NCI-H345 treated with DMSO at 0.1 percent for 48 hours (cell line): ENCODE results near the gene FGFR4.

ENCODE experiments used
- DNase-seq: peaks from one replicate; lab custom pipeline; 2025; ENCODE audit not compliant: unreplicated experiment; lab: John Stamatoyannopoulos, UW

Gene FGFR4

DNA sequence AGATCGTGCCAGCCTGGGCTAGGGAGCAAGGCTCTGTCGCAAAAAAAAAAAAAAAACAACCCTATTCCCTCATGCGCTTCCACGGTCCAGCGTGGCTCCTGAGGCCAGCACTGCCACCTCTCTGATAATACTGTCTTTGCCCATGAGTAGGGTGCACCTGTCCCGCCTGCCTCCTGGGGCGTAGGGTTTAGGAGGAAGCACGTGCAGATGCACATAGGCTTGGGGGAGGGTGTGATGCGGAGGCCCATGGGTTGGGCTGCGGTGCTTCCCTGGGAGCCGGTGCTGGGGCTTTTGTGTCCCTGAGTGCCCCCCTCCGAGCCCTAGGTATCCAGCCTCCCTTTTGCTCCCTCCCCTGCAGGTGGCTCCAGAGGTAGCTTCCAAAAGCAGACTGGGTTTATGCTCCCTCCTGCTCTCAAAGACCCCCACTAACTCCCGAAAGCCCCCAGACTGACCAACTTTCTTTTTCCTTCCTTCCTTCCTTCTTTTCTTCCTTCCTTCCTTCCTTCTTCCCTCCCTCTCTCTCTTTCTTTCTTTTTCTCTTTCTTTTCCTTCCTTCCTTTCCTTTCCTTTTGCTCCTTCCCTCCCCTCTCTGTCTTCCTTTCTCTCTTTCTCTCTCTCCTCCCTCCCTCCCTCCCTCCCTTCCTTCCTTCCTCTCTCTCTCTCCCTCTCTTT lies 12.8 kb downstream of the FGFR4 start:
- DNase-seq: peak; percentile 87

DNA sequence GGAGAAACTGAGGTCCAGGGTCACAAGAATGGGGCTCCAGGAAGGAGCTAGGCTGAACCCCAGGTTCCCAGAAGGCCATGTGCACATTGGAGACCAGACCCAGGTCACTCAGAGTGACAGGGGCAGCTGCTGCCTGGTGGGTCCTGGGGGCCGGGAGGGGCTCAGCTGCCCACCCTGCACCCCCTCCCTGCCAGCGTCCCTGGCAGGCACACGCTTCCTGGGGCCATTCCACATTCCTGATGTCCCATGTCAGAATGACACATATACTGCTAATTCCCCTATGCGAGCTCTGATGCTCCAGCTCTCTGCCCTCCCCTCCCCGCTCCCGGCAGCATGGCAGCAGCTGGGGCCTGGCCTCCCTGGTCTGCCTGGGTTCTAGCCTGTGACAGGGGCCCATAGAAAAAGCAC lies 14.0 kb downstream of the FGFR4 start:
- no peak for DNase-seq

DNA sequence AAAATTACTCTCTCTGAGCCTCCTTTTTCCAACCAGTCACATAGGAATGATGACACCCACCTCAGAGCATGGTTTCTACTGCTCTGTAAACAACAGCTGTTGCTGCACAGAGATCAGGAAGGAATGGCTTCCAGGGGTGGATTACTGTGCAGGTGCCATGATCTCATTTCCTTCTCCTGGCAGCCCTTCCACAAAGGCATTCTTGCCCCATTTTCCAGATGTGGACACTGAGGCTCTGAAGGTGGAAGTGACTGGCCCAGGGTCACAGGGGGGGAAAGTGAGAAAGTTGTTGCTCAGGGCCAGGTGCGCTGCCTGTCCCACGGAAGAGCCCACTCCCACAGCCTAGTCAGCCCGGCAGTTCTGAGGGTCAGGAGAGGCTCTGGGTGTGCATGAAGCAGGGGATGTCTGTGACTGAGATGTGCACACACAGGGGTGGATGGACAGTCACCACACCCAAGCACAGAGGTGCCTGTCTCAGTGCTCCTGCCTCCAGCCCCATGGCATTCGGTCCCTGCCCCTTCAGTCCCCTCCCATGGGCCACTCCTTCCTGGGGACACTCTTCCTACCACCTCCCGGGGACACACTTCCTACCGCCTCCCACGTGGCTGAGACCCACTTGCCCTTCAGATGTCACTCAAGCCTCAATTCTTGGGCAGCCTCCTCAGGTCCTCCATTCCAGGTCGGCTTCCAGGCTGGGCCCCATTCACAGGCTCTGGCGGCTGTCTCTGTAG lies 17.0 kb downstream of the FGFR4 start:
- no peak for DNase-seq

DNA sequence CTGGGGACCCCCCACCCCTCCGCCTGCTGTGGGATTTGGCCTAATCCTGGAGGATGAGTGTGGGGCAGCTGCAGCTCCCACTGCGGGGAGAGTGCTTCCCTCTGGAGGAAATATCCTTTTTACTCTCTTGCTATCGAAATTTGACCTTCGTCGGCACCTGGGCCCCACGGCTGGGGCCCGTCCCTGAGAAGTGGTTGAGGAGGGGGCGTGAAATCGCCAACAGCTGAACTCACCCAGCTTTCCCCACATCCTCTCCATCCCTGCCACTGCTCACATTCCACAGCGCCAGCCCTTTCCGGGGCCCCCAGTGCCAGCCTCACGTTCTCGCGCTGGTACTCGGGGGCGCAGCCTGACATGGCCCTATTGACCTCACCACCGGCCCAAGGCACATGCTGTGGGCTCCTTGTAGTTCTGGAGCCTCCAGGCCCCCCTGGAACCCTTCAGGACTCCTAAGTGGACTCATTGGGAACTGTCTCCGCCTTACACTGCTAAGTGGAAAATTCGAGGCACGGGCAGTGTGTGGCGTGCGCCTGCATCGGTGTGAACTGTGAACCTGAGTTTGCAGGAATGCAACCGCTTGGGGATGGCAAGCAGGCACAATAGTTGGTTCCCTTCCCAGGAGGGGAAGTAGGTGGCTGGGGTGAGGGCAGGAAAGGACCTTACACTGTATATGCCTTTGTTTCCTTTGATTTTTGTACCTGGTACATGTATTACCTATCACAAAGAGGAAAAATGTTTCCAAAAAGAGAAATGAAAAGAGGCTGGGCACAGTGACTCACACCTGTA lies 19.2 kb downstream of the FGFR4 start:
- DNase-seq: no peak

GRCh38 chr5:177107159-177107558 lies 20.4 kb downstream of the FGFR4 start:
- no peak for DNase-seq

DNA sequence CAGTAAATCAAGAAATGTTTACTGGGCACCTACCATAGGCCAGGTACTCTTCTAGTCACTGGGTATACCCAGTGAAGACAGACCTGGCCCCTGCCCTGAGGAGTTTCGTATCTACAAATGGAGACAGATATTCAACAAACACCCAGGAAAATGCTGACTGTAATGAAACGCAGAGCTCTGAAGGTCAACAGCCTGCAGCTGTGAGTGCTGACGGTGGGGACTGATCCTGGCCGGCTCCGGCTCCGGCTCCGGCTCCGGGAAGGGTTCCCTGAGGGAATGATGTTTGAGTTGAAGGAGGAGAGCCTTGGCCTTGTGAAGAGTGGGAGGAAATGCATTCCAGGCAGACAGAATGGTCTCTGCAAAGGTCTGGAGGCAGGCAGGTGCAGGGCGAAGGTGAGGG lies 23.1 kb downstream of the FGFR4 start:
- no peak for DNase-seq

DNA sequence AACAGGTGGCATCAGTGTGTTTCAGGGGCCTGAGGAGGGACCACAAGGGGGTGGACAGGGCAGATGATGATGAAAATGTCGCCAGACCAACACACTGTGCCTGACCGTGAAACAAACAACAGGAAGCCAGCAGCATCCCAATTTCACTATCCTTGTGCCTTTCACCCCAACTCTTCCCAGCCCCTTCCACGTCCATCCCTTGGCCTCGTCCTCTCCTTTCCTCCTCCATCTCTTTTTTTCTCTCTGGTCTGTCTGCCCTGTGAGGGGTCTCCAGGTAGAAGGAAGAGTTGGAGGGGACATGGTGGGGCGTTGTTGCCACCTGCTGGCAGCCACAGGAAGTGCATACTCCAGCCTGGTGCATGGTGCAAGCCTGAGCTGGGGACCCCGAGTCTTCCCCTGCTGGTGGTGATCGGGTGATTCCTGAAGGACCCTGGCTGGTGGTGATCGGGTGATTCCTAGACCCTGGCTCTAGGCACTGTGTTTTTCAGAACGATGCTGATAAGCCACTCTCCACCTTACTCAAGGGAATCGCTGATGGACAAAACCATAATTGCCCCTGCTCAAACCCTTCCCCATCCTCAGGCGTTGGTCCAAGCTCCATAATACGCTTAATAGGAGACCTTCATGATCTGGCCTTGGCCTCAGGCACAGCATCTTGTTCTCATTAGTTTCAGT lies 25.1 kb downstream of the FGFR4 start:
- peak; percentile 46 for DNase-seq

- no peak for DNase-seq
Observed at GRCh38 chr5:177112589-177113220, 26.0 kb downstream of the FGFR4 start.

GRCh38 chr5:177113566-177114424 lies 27.1 kb downstream of the FGFR4 start:
- peak; percentile 68 for DNase-seq

DNA sequence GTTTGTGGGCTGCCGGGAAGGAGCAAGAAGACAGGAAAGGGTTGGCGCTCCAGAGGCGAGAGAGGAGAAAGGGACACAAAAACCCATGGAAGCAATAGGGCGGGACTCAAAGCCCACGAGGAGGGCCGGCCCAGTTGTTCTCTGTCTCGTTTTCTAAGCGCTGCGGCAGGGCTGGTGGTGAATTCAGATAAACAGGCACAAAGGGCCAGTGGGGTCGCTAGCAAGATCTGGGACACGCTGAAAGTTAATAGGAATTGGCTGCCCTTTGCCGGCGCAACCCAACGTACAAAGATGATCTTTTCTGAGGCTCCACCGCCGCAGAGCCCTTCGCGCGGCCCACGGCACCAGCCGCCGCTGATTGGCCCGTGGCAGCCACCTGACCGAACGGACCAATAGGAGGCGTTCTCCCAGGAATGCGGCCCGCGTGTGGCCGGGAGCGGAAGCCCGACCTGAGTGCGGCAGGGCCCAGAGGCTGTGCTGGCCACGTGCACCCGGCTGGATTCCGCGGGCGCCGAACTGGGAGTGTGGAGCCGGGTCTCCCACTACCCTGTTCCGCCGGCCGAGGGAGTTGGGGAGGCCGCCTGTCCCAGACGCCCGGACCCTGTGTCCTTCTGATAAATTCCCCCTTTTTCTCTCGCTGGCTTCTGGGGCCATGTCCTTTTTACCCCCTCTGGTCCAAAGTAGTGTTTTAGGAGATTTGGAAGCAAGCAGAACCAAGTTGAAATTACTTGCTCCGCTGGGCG lies 30.1 kb downstream of the FGFR4 start:
- no peak for DNase-seq

DNA sequence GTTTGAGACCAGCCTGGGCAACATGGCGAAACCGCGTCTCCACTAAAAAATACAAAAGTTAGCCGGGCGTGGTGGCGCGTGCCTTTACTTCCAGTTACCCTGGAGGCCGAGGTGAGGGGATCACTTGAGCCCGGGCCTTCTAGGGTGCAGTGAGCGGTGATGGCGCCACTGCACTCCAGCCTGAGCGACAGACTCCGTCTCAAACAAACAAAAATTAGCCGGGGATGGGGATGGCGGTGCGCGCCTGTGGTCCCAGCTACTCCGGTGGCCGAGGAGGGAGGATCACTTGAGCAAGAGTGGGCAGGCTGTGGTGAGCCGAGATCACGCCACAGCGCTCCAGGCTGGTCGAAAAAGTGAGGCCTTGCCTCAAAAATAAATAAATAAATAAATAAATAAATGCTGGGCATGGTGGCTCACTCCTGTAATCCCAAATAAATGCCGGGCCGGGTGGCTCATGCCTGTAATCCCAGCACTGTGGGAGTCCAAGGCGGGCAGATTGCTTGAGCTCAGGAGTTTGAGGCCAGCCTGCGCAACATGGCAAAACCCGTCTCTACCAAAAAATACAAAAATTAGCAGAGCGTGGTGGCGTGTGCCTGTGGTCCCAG lies 30.8 kb downstream of the FGFR4 start:
- no peak for DNase-seq

GRCh38 chr5:177122566-177122965 lies 35.9 kb downstream of the FGFR4 start:
- no peak for DNase-seq

- no peak for DNase-seq
Observed at GRCh38 chr5:177123789-177124485, 37.2 kb downstream of the FGFR4 start.

- no peak for DNase-seq
Observed at GRCh38 chr5:177124486-177124991, 37.8 kb downstream of the FGFR4 start.

DNA sequence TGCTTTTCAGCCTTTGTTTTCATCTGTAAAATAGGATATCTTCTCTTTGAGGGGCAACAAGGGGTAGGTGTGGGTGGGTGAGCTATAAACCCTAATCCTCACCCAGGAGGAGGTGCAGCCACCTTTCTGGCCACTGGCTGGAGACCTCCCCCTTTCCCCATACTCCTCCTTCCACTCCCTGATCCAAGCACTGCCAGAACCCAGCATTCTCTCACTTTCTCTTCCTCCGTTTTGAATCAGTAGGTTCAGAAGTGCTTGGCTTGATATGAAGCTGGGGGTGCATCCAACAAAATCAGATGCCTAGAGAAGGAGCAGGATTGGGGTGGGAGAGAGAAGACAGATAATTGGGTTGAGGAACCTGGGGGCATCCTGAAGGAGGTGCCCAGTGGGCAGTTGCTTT lies 40.1 kb downstream of the FGFR4 start:
- no peak for DNase-seq

- no peak for DNase-seq
Observed at GRCh38 chr5:177128551-177128981, 41.9 kb downstream of the FGFR4 start.

DNA sequence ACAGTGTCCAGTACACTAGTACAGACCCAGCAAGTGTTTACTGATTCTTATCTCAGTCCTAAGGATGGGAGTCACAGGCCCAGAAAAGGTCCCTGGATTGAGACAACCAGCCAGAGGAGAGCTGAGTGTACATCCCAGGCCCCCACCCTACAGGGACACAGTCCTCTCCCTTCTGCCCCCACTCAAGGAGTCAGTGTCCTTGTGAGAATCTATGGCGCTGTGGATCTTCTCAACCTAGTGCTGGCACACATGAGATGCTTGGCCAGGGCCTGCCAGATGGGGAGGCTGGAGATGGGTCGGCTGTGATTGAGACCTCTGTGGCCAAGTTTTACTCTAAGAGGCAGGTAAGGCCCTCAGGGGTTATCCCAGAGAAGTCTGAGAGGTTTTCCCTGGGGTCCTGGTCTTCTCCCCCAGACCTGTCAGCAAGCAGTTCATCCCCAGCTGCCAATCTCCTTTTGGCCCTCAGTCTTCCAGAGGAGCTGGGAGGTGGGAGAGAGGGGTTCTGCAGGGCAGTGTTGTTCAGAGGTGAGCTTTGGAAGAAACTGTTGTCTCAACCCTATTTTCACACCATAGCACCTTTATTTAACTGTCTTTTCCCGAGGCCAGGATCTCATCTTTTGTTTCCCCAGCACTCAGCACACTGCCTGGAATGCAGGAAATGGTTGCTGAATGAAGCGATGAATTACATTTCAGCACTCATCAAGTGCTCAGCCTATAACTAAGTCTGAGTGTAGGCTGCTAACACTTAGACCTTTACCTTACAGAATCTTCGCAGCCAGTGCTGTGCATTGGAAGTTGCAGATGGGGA lies 43.7 kb downstream of the FGFR4 start:
- no peak for DNase-seq
